Measurements from ENCODE around the gene GRAMD2B. TPM values are rescaled to one million over a fixed set of nuclear protein-coding genes. Genes with fewer than 3 reads are reported as not detected.

Gene GRAMD2B
- total RNA-seq, 4 donors from 2014 or later, result 37.7 to 61.5 (median 44.6) TPM

DNA sequence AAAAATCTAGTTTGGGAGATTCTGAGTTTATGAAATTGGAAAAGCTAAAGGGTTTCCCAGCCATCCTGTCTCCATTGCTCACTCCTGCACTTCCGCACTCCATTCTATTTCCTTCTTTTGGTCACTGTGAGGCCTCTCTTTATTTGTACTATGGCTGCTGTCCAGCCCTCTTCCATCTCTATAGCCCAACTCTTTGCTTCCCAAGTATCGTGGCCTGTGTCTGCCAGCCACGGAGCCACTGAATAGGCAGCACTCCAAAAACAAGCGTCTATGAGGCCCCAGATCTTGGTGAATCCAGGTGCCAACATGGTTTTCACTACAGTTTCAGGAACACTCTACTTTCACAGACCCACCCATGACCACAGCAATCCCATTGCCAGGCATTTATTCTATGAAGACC is 37.2 kb downstream of the GRAMD2B start:
- Histone ChIP-seq H3K27me3 (no peaks in the 10 kb centered on the region), H3K4me1 (peaks cover 0 to 27% (median 16%) of the 10 kb centered on the region in 4 donors), H3K36me3 (peaks cover 0 to 11% (median 0%) of the 10 kb centered on the region in 3 donors), H3K9me3 (no peaks in the 10 kb centered on the region), H3K27ac (peak overlapping the region in 1 of 4 donors; percentile 73), H3K4me3 (no peak overlapping the region)
- 85 to 88% methylated on average over 4 of the region's 4 CpGs for WGBS, 2 donors
- DNase-seq (ENCODE audit: low spot score in 2 of 2), result no peak
- TF ChIP-seq EP300 (IDR thresholded peaks at IDR 0.05) (no peak), POLR2A (IDR thresholded peaks at IDR 0.05) (no peak)
- TF ChIP-seq, protein P1, sequence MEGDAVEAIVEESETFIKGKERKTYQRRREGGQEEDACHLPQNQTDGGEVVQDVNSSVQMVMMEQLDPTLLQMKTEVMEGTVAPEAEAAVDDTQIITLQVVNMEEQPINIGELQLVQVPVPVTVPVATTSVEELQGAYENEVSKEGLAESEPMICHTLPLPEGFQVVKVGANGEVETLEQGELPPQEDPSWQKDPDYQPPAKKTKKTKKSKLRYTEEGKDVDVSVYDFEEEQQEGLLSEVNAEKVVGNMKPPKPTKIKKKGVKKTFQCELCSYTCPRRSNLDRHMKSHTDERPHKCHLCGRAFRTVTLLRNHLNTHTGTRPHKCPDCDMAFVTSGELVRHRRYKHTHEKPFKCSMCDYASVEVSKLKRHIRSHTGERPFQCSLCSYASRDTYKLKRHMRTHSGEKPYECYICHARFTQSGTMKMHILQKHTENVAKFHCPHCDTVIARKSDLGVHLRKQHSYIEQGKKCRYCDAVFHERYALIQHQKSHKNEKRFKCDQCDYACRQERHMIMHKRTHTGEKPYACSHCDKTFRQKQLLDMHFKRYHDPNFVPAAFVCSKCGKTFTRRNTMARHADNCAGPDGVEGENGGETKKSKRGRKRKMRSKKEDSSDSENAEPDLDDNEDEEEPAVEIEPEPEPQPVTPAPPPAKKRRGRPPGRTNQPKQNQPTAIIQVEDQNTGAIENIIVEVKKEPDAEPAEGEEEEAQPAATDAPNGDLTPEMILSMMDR (IDR thresholded peaks at IDR 0.05), result no peak

DNA sequence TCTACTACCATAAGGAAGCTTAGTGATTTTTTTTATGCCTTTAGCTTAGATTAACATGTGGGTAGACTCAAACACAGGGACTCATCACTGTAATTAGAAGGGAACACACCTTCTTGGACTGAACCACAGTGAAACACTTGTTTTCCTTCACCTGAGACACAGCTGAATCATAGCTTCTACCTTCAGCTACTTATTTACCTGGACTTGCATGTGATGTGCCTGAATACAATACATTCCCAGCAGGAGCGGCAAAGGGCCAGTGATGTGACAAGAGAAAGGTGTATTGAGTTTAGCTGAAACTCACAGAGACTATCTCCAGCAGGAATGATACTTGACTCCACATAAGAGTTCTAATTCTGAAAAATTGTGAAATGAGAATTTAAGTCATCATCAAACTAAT is 37.8 kb downstream of the GRAMD2B start:
- no peak for DNase-seq (ENCODE audit: low spot score in 2 of 2)
- Histone ChIP-seq H3K27me3 (no peaks in the 10 kb centered on the region), H3K9me3 (no peaks in the 10 kb centered on the region), H3K4me1 (peaks cover 0 to 22% (median 16%) of the 10 kb centered on the region in 4 donors), H3K27ac (peak overlapping the region in 1 of 4 donors; percentile 73), H3K4me3 (no peak overlapping the region), H3K36me3 (peaks cover 0 to 17% (median 3%) of the 10 kb centered on the region in 3 donors)
- TF ChIP-seq POLR2A (IDR thresholded peaks at IDR 0.05) (no peak), EP300 (IDR thresholded peaks at IDR 0.05) (no peak)
- TF ChIP-seq, protein P1 (IDR thresholded peaks at IDR 0.05), result no peak
- 100% methylated on average over 1 of the region's 1 CpG for WGBS, 2 donors

DNA sequence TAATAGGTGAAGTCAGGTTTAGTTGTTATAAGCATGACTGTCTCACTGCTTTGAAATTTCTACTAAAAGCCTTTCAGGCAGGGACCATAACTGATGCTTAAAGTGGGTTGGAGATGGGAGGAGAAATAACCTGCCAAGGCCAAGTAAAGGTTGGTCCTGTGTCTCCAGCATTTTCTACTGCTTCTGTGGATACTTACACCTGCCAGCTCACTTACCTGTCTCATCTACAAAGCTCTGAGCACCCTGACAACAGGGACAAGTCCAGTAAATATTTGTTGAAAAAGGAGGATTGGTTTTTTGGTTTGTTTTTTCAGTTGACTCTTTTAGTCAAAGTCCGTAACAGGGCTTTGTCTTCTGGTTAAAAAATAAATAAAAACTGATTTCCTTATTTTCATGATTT is 38.6 kb downstream of the GRAMD2B start:
- Histone ChIP-seq H3K9me3 (no peaks in the 10 kb centered on the region), H3K27me3 (no peaks in the 10 kb centered on the region), H3K36me3 (peaks cover 0 to 25% (median 8%) of the 10 kb centered on the region in 3 donors), H3K4me3 (no peak overlapping the region), H3K4me1 (peaks cover 0 to 18% (median 16%) of the 10 kb centered on the region in 4 donors), H3K27ac (peak overlapping the region in 3 of 4 donors; percentile 10 to 75 (median 73))
- TF ChIP-seq, protein P1 (IDR thresholded peaks at IDR 0.05), result no peak
- DNase-seq (ENCODE audit: low spot score in 2 of 2), result no peak
- 44 to 68% methylated on average over 1 of the region's 1 CpG for WGBS, 2 donors

DNA sequence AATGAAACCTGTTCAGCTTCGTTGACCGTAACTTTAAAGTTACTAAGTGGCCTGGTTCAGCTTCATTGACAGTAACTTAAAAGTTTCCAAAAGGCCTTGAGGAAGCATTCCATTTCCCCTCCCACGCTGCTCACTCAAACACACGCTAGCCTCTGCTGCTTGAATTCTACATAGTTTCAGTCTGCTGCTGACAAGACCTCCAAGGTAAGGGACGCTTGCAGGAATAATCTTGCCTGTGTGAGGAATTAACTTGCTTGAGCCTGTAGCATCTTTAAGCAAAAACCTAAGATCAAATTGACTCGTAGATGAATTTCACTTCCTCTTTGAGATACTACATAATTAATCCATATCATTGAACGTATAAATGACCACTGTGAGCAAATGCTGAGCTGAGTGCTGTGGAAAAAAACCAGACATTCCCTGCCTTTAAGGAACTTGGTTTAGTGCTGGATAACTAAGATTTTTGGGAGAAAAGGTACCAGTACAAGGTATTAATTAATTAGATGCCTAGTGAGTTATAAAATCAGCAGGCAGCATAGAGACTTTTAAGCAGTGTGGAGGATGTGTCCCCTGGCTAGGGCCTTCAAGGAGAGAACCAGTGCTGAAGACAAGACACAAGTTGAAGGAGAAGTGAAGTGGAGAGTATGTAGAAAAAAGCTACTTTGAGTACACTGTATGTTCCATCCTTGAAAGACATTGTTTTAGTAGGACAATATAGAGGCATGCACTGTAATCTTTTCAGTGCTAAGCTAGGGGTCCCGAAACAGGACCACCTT is 39.2 kb downstream of the GRAMD2B start:
- H3K4me1 ChIP-seq, result peaks cover 0 to 18% (median 16%) of the 10 kb centered on the region in 4 donors
- H3K27me3 ChIP-seq, result no peaks in the 10 kb centered on the region
- no peak overlapping the region for H3K4me3 ChIP-seq
- peaks cover 0 to 27% (median 8%) of the 10 kb centered on the region in 3 donors for H3K36me3 ChIP-seq
- no peaks in the 10 kb centered on the region for H3K9me3 ChIP-seq
- peak overlapping the region in 3 of 4 donors; percentile 10 to 75 (median 73) for H3K27ac ChIP-seq
- DNase-seq (ENCODE audit: low spot score in 2 of 2), result no peak
- TF ChIP-seq, protein P1 (IDR thresholded peaks at IDR 0.05), result no peak
- no peak for TF ChIP-seq POLR2A (IDR thresholded peaks at IDR 0.05)
- WGBS, 2 donors, result 36 to 40% methylated on average over 8 of the region's 8 CpGs

DNA sequence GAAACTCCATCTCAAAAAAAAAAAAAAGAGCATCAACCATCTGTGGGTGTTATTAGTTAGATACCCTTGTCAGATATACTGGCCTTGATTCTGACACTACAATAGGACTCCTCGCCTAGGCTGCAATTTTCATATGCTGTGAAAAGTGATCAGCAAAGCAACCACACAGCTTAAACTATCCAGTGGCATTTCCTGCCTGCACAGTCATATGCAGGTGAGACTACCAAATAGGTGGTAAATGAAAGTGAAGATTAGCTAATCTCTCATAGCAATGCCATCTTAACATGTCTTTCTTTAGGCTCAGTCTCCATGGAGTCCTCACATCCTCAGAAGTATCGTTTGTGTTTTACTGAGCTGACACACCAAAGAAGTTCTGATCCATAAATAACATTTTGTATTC is 40.8 kb downstream of the GRAMD2B start:
- Histone ChIP-seq H3K27me3 (no peaks in the 10 kb centered on the region), H3K4me3 (no peak overlapping the region), H3K27ac (no peak overlapping the region), H3K36me3 (peaks cover 0 to 27% (median 8%) of the 10 kb centered on the region in 3 donors), H3K4me1 (peaks cover 0 to 33% (median 20%) of the 10 kb centered on the region in 4 donors), H3K9me3 (no peaks in the 10 kb centered on the region)
- DNase-seq (ENCODE audit: low spot score in 2 of 2), result no peak
- 94 to 98% methylated on average over 2 of the region's 2 CpGs for whole genome bisulfite sequencing, 2 donors
- TF ChIP-seq, protein P1 (IDR thresholded peaks at IDR 0.05), result no peak
- TF ChIP-seq EP300 (IDR thresholded peaks at IDR 0.05) (no peak), POLR2A (IDR thresholded peaks at IDR 0.05) (no peak)
